Urothelium cell line (cell line): ENCODE measurements around the gene RGPD6.
"Not testable (repeated sequence)": the region's sequence is repeated elsewhere in the genome, so short reads cannot be mapped to it uniquely, and the experiment has no call there.

Experiments
- DNase-seq: peaks from one replicate; pipeline ENCODE4 v3.0.0; 2011; ENCODE audit warnings: low spot score, mixed read lengths
- FAIRE-seq: peaks from 2 replicates; lab custom pipeline; 2011; peaks lifted over from hg19 to GRCh38; lab: Jason Lieb, UNC

RGPD6 gene

GRCh38 chr2:110482697-110483096 is 94.3 kb downstream of the RGPD6 start:
- not testable (repeated sequence) for FAIRE-seq, DNase-seq

GRCh38 chr2:110481200-110481599 is 95.8 kb downstream of the RGPD6 start:
- not testable (repeated sequence) for FAIRE-seq, DNase-seq

- DNase-seq, FAIRE-seq: not testable (repeated sequence)
These were observed 96.9 kb downstream of the RGPD6 start for GRCh38 chr2:110480084-110480483.

GRCh38 chr2:110477370-110477769 is 99.7 kb downstream of the RGPD6 start:
- not testable (repeated sequence) for FAIRE-seq, DNase-seq

- not testable (repeated sequence) for FAIRE-seq, DNase-seq
These were observed 100.1 kb downstream of the RGPD6 start for GRCh38 chr2:110476952-110477351.

GRCh38 chr2:110475627-110476359 is 101.2 kb downstream of the RGPD6 start:
- DNase-seq, FAIRE-seq: not testable (repeated sequence)

GRCh38 chr2:110474898-110475297 is 102.1 kb downstream of the RGPD6 start:
- not testable (repeated sequence) for DNase-seq, FAIRE-seq

GRCh38 chr2:110473059-110473358 is 104.0 kb downstream of the RGPD6 start:
- DNase-seq, FAIRE-seq: not testable (repeated sequence)

GRCh38 chr2:110472171-110473058 is 104.6 kb downstream of the RGPD6 start, which contains the start of gene LIMS4:
TSS of gene LIMS4 (minus strand) at chr2:110472816. CDS start at chr2:110472778, 38 bp downstream.
- DNase-seq, FAIRE-seq: not testable (repeated sequence)

- not testable (repeated sequence) for FAIRE-seq, DNase-seq
These were observed 108.1 kb downstream of the RGPD6 start for GRCh38 chr2:110468921-110469320.

- not testable (repeated sequence) for FAIRE-seq, DNase-seq
These were observed 111.7 kb downstream of the RGPD6 start for GRCh38 chr2:110465312-110465711.
